Natural killer cell (primary cell): ENCODE measurements around the gene GNPAT. TPM values are rescaled to one million over a fixed set of nuclear protein-coding genes. Genes with fewer than 3 reads are reported as not detected.

Experiments
- ATAC-seq, 3 donors: fragments of 150-1000 bp in 2 of 3; fragments of 200-7000 bp in 1 of 3; cut with Tn5 transposase; 1 replicate in 1 of 3; 2 replicates in 2 of 3; pipeline ENCODE4 v1.10.0; 2021; ENCODE audit warnings: mild to moderate bottlenecking in 2 of 3, moderate library complexity in 2 of 3
- DNase-seq, 2 donors: peaks; one replicate each; pipeline versions ENCODE4 v3.0.0 to v3.0.0-alpha.2; 2013 to 2021; ENCODE audit warnings: mixed read lengths in 1 of 2
- H3K27ac ChIP-seq: one replicate; pipeline ENCODE4 v1.5.1; 2013; ENCODE audit warnings: mild to moderate bottlenecking, low read length
- H3K27me3 ChIP-seq: one replicate; pipeline ENCODE4 v1.6.1; 2013; ENCODE audit warnings: low read length; ENCODE audit not compliant: control insufficient read depth, insufficient read depth
- H3K36me3 ChIP-seq: one replicate; pipeline ENCODE4 v1.6.1; 2013; ENCODE audit warnings: low read length; ENCODE audit not compliant: control insufficient read depth, insufficient read depth
- H3K4me1 ChIP-seq: one replicate; pipeline ENCODE4 v1.6.1; 2013; ENCODE audit warnings: low read length; ENCODE audit not compliant: control insufficient read depth, insufficient read depth
- H3K4me3 ChIP-seq: one replicate; pipeline ENCODE4 v1.5.1; 2013; ENCODE audit warnings: low read length
- H3K9me3 ChIP-seq: one replicate; pipeline ENCODE4 v1.6.1; 2013; ENCODE audit warnings: low read length; ENCODE audit not compliant: control insufficient read depth, insufficient read depth
- H3K27ac Mint-ChIP-seq, 2 donors: one replicate each; pipeline ENCODE4 v1.8.0; 2022; ENCODE audit warnings: mild to moderate bottlenecking in 2 of 2, mixed read lengths in 2 of 2, moderate library complexity in 1 of 2
- H3K27me3 Mint-ChIP-seq, 2 donors: one replicate each; pipeline ENCODE4 v1.8.0; 2022; ENCODE audit warnings: low read depth in 2 of 2, mixed read lengths in 2 of 2
- H3K36me3 Mint-ChIP-seq: one replicate; pipeline ENCODE4 v1.8.0; 2022; ENCODE audit warnings: mixed read lengths
- H3K4me1 Mint-ChIP-seq, 2 donors: one replicate each; pipeline ENCODE4 v1.8.0; 2022; ENCODE audit warnings: mixed read lengths in 2 of 2
- H3K4me3 Mint-ChIP-seq: one replicate; pipeline ENCODE4 v1.8.0; 2022; ENCODE audit warnings: mild to moderate bottlenecking, moderate library complexity, mixed read lengths
- H3K9me3 Mint-ChIP-seq, 2 donors: one replicate each; pipeline ENCODE4 v1.8.0; 2022; ENCODE audit warnings: mixed read lengths in 2 of 2
- CTCF ChIP-seq: fragments of 200-600 bp; IDR thresholded peaks from one replicate; pipeline ENCODE4 v1.8.0; 2022; ENCODE audit warnings: antibody characterized with exemption
- WGBS: methylation state at CpG from one replicate; pipeline ENCODE4 v1.1.7; 2013; ENCODE audit warnings: missing lambda C conversion rate; ENCODE audit not compliant: insufficient coverage; 5-methylcytosine and 5-hydroxymethylcytosine counted together
- intact Hi-C: fragments of 100-400 bp; cut with micrococcal nuclease; formaldehyde crosslinking; loops from one replicate; pipeline ENCODE4 v1.14.2; 2022
- total RNA-seq, 4 donors: library from RNA; stranded (reverse); fragments of 120-200 nt in 1 of 4; gene quantifications; one replicate each; pipeline versions ENCODE4 v1.2.3 to v1.2.4, GENCODE V29; 2013 to 2022

GNPAT gene
- total RNA-seq, 3 donors from 2014 or later (not counting 1 experiment from before 2014, with no cell fraction given): 20.5 to 29.3 (median 23.1) TPM

- 7% methylated on average over 13 of the region's 13 CpGs for WGBS
- no peaks in the 10 kb centered on the region for H3K27me3 Mint-ChIP-seq
- peaks cover 19% of the 10 kb centered on the region for H3K4me1 ChIP-seq
- no peaks in the 10 kb centered on the region for H3K27me3 ChIP-seq
- no peaks in the 10 kb centered on the region for H3K9me3 ChIP-seq
- no peak for TF ChIP-seq CTCF
- ATAC-seq (peak in 1 of 3 donors; percentile 9), DNase-seq (no peak)
- intact Hi-C loops: loop anchor here (2.0 kb wide), 1 partner anchor 98 kb away; the partner anchor contains the start of gene SPRTN
- peak overlapping the region; percentile 79 for H3K27ac ChIP-seq
- H3K4me1 Mint-ChIP-seq: peaks cover 77 to 78% of the 10 kb centered on the region in 2 donors
- peak overlapping the region; percentile 99 for H3K4me3 Mint-ChIP-seq
- no peaks in the 10 kb centered on the region for H3K9me3 Mint-ChIP-seq
- peaks cover 9% of the 10 kb centered on the region for H3K36me3 Mint-ChIP-seq
- H3K36me3 ChIP-seq: peaks cover 22% of the 10 kb centered on the region
- peak overlapping the region; percentile 93 to 96 for H3K27ac Mint-ChIP-seq
- peak overlapping the region; percentile 80 for H3K4me3 ChIP-seq
Measured at GRCh38 chr1:231240531-231240882, 505 bp upstream of the GNPAT start.

- H3K27ac Mint-ChIP-seq: peak overlapping the region; percentile 93 to 96
- H3K4me3 ChIP-seq: peak overlapping the region; percentile 80
- intact Hi-C loops: loop anchor here (2.0 kb wide), 1 partner anchor 97 kb away; the partner anchor contains the start of gene SPRTN
- H3K36me3 Mint-ChIP-seq: peaks cover 9% of the 10 kb centered on the region
- H3K9me3 Mint-ChIP-seq: no peaks in the 10 kb centered on the region
- no peak for ATAC-seq
- peak in 1 of 2 donors; percentile 36 for DNase-seq
- H3K9me3 ChIP-seq: no peaks in the 10 kb centered on the region
- H3K27me3 ChIP-seq: no peaks in the 10 kb centered on the region
- no peaks in the 10 kb centered on the region for H3K27me3 Mint-ChIP-seq
- under 1% methylated on average over 10 of the region's 10 CpGs for WGBS
- peaks cover 76% of the 10 kb centered on the region in 2 donors for H3K4me1 Mint-ChIP-seq
- H3K4me1 ChIP-seq: peaks cover 19% of the 10 kb centered on the region
- no peak for TF ChIP-seq CTCF
- peak overlapping the region; percentile 99 for H3K4me3 Mint-ChIP-seq
- peaks cover 16% of the 10 kb centered on the region for H3K36me3 ChIP-seq
- H3K27ac ChIP-seq: peak overlapping the region; percentile 79
Measured at GRCh38 chr1:231241750-231242149, 738 bp downstream of the GNPAT start.

GRCh38 chr1:231242516-231243198 lies 1.6 kb downstream of the GNPAT start:
- TF ChIP-seq CTCF: no peak
- ATAC-seq (no peak), DNase-seq (peak in 1 of 2 donors; percentile 16)
- Mint-ChIP-seq H3K4me3 (peak overlapping the region; percentile 99), H3K36me3 (peaks cover 9% of the 10 kb centered on the region), H3K9me3 (no peaks in the 10 kb centered on the region), H3K27me3 (no peaks in the 10 kb centered on the region), H3K4me1 (peaks cover 79 to 83% of the 10 kb centered on the region in 2 donors), H3K27ac (peak overlapping the region; percentile 93 to 96)
- no peak overlapping the region for H3K4me3 ChIP-seq
- intact Hi-C loops: no loop called here
- no peaks in the 10 kb centered on the region for H3K27me3 ChIP-seq
- no peak overlapping the region for H3K27ac ChIP-seq
- peaks cover 19% of the 10 kb centered on the region for H3K4me1 ChIP-seq
- WGBS: 92% methylated on average over 3 of the region's 5 CpGs
- peaks cover 16% of the 10 kb centered on the region for H3K36me3 ChIP-seq
- no peaks in the 10 kb centered on the region for H3K9me3 ChIP-seq
